RWPE1 (cell line): ENCODE data around the gene MRPS2.

Experiments
- CTCF ChIA-PET: fragments of 350-600 bp; sonication (Branson Sonifier 250); formaldehyde crosslinking; extraction: SDS; loops from one replicate; lab custom pipeline; 2021; lab: Yijun Ruan, JAX
- POLR2A ChIA-PET: fragments of 400-600 bp; formaldehyde crosslinking; extraction: SDS; loops from one replicate; lab custom pipeline; 2020; ENCODE audit warnings: antibody characterized with exemption; ENCODE audit not compliant: low non-redundant PET; lab: Yijun Ruan, JAX
- DNase-seq: peaks from one replicate; pipeline ENCODE4 v3.0.0; 2012; ENCODE audit warnings: low spot score
- H3K27ac ChIP-seq: fragments of 450-650 bp; 2 replicates; pipeline ENCODE4 v1.5.1; 2017
- CTCF ChIP-seq: fragments of 450-650 bp; conservative IDR thresholded peaks from 2 replicates; pipeline ENCODE4 v1.5.1; 2017; ENCODE audit warnings: low read depth, mild to moderate bottlenecking

The MRPS2 gene

DNA sequence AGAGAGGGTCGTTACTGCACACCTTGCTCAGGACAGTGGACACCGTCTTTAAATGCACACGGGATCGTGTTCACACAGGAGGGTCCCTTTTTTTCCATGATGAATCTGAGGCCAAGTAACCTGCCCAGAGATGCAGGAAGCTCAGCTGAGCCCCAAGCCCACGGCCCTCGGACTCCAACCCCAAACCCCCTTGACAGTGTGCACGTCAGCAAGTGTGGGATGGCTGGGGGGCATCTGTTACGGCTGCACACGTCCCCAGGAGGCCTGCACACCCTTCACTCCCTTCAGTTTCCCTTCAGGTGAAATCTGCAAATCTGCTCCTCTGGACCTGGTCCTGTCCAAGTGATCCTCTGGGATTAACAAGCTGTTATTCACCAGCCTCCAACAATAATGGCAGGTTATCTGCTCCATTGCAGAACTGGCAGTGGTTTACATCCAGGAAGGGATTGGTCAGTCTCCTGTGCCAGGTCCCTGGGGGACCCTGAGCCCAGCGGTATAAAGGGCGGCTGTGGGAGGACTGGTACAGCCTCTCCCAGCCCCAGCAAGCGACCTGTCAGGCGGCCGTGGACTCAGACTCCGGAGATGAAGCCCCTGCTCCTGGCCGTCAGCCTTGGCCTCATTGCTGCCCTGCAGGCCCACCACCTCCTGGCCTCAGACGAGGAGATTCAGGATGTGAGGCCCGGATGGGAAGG is 20.6 kb downstream of the MRPS2 start, which contains the start of gene LCN1:
Gene LCN1 (plus strand): TSS at position 525 of the 692 bp plus-strand sequence. CDS start 58 bp downstream, at position 583.
- no peak within 1 kb of the TSS for H3K27ac ChIP-seq
- no peak for DNase-seq
- CTCF ChIA-PET, result no interaction called here
- POLR2A ChIA-PET, result no interaction called here
- TF ChIP-seq CTCF, result no peak

- DNase-seq, result no peak
- ChIA-PET POLR2A (no interaction called here), CTCF (no interaction called here)
- TF ChIP-seq CTCF, result no peak
- H3K27ac ChIP-seq, result no peak overlapping the region
Observed at GRCh38 chr9:135521608-135522095, 21.2 kb downstream of the MRPS2 start.

DNA sequence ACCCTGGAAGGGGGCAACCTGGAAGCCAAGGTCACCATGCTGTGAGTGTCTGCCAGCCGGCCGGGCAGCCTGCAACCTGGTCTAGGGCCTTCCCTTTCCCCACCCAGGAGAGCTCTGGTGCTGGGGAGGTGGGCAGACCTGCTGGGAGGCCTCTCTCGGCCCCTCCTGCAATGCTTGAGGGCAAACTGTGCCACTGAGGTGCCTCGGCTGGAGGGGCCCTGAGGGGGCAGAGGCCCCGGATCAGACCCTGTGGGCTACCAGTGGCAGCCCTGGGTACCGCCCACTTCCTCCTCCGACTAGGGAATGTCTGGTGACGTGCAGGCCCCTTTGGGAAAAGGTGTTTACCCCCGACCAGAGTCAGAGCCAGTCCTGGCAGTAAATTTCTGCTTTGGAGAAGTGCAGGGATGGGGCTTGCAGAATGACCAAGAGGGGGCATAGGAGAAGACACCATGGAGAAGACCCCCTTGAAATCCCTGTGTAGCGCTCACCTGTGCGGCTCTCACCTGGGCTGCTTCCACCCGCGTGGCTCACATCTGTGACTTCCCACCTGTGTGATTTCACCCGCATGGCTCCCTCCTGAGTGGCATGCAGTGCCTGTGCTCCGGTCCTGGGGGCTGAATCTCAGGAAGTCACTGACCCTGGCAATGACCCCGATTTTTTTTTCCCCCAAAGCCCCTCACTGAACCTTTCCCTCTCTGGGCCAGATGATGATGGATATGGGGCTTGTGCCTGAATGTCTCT is 21.8 kb downstream of the MRPS2 start:
- ChIA-PET CTCF (no interaction called here), POLR2A (no interaction called here)
- DNase-seq, result no peak
- TF ChIP-seq CTCF, result no peak
- no peak overlapping the region for H3K27ac ChIP-seq

- TF ChIP-seq CTCF, result no peak
- CTCF ChIA-PET, result interaction anchor here (0.6 kb wide), 1 partner anchor 147 kb away, joined by 4 read pairs; no protein-coding TSS in a partner anchor
Observed at GRCh38 chr9:135522931-135523330, 22.4 kb downstream of the MRPS2 start.

DNA sequence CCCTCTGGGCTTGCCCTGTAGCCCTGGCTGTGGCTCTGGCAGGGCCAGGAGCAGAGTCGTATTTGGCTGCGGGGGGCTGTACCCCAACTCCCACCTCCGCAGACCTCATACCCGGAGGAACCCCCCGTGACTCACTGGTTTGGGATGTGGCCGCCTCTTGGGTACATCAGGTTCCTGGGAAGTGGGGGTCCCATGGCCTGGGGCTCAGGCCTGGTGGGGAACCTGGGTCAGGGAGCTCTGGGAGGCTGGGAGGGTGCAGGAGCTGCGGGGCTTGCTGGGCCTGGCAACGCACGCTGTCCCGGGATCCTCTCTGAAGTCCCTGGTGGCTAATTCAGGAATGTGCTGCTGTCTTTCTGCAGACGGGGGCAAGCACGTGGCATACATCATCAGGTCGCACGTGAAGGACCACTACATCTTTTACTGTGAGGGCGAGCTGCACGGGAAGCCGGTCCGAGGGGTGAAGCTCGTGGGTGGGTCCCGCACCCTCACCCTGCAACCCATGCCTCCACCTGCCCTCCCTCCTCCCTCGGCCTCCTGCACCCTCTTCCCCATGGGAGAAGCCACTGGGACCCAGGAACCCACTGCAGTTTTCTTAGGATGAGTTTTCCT is 23.1 kb downstream of the MRPS2 start:
- DNase-seq, result no peak
- CTCF ChIA-PET, result interaction anchor here (0.6 kb wide), 1 partner anchor 147 kb away, joined by 4 read pairs; no protein-coding TSS in a partner anchor

More at GRCh38 chr9:135522931-135523330, 22.4 kb downstream of the MRPS2 start:
- no peak overlapping the region for H3K27ac ChIP-seq
- POLR2A ChIA-PET, result no interaction called here
- no peak for DNase-seq

More for the DNA sequence above, 23.1 kb downstream of the MRPS2 start:
- TF ChIP-seq CTCF, result no peak
- H3K27ac ChIP-seq, result no peak overlapping the region
- POLR2A ChIA-PET, result no interaction called here
